ENCODE data around the gene VLDLR. TPM values are rescaled to one million over a fixed set of nuclear protein-coding genes. Genes with fewer than 3 reads are reported as not detected.

The VLDLR gene
- polyA plus RNA-seq, 1 donor (not counting 4 experiments of a cell fraction or from before 2014, with no cell fraction given): 7.0 TPM

GRCh38 chr9:2693056-2693455 is 71.5 kb downstream of the VLDLR start:
- TF ChIP-seq EZH2 (IDR thresholded peaks at IDR 0.05; ENCODE audit: low read length): no peak
- Histone ChIP-seq H3K9me3 (ENCODE audit: control insufficient read depth, low read depth, low read length) (no peaks in the 10 kb centered on the region), H3K4me2 (ENCODE audit: control insufficient read depth, extremely low read depth, insufficient read depth, low read depth, low read length) (no peak overlapping the region), H3K79me2 (ENCODE audit: control insufficient read depth, insufficient read depth, low read length) (no peaks in the 10 kb centered on the region), H3K27ac (ENCODE audit: control insufficient read depth, insufficient read depth, low read length) (no peak overlapping the region), H3K36me3 (ENCODE audit: control insufficient read depth in 2 of 2, extremely low read depth in 1 of 2, insufficient read depth in 2 of 2, low read length in 2 of 2) (no peaks in the 10 kb centered on the region), H3K27me3 (ENCODE audit: control insufficient read depth, extremely low read depth, insufficient read depth, low read length) (no peaks in the 10 kb centered on the region), H2AFZ (ENCODE audit: control insufficient read depth, low read length) (no peak overlapping the region), H4K20me1 (ENCODE audit: control insufficient read depth, extremely low read depth, insufficient read depth, low read length) (no peaks in the 10 kb centered on the region), H3K4me1 (ENCODE audit: control insufficient read depth, extremely low read depth, insufficient read depth, low read length) (no peaks in the 10 kb centered on the region), H3K9me1 (ENCODE audit: control insufficient read depth, extremely low read depth, insufficient read depth, low read length) (no peaks in the 10 kb centered on the region), H3K9ac (ENCODE audit: control insufficient read depth, extremely low read depth, insufficient read depth, low read length) (no peak overlapping the region), H3K4me3 (ENCODE audit: control insufficient read depth in 2 of 3, extremely low read depth in 1 of 3, insufficient read depth in 2 of 3, low read depth in 1 of 3, low read length in 3 of 3) (no peak overlapping the region)
- dilution Hi-C loops (cut with MboI; ENCODE audit: extremely low pct_ligation_motif_present, low sequenced_read_pairs): no loop called here
- FAIRE-seq: no peak
- no peak for DNase-seq (ENCODE audit: low read depth, low spot score)

- no peak overlapping the region for H3K9ac ChIP-seq (ENCODE audit: control insufficient read depth, extremely low read depth, insufficient read depth, low read length)
- H3K9me3 ChIP-seq (ENCODE audit: control insufficient read depth, low read depth, low read length): no peaks in the 10 kb centered on the region
- FAIRE-seq (no peak), DNase-seq (ENCODE audit: low read depth, low spot score) (no peak)
- H3K27ac ChIP-seq (ENCODE audit: control insufficient read depth, insufficient read depth, low read length): no peak overlapping the region
- H2AFZ ChIP-seq (ENCODE audit: control insufficient read depth, low read length): no peak overlapping the region
- no peaks in the 10 kb centered on the region for H3K79me2 ChIP-seq (ENCODE audit: control insufficient read depth, insufficient read depth, low read length)
- H4K20me1 ChIP-seq (ENCODE audit: control insufficient read depth, extremely low read depth, insufficient read depth, low read length): no peaks in the 10 kb centered on the region
- H3K27me3 ChIP-seq (ENCODE audit: control insufficient read depth, extremely low read depth, insufficient read depth, low read length): no peaks in the 10 kb centered on the region
- no peak for TF ChIP-seq CTCF (optimal IDR thresholded peaks at IDR 0.05 in 1 of 3, IDR thresholded peaks at IDR 0.05 in 1 of 3, conservative IDR thresholded peaks at IDR 0.05 in 1 of 3; ENCODE audit: extremely low read depth in 1 of 3, insufficient read depth in 2 of 3, low read length in 3 of 3)
- H3K4me2 ChIP-seq (ENCODE audit: control insufficient read depth, extremely low read depth, insufficient read depth, low read depth, low read length): no peak overlapping the region
- H3K36me3 ChIP-seq (ENCODE audit: control insufficient read depth in 2 of 2, extremely low read depth in 1 of 2, insufficient read depth in 2 of 2, low read length in 2 of 2): no peaks in the 10 kb centered on the region
- dilution Hi-C loops (cut with MboI; ENCODE audit: extremely low pct_ligation_motif_present, low sequenced_read_pairs): no loop called here
- no peak overlapping the region for H3K4me3 ChIP-seq (ENCODE audit: control insufficient read depth in 2 of 3, extremely low read depth in 1 of 3, insufficient read depth in 2 of 3, low read depth in 1 of 3, low read length in 3 of 3)
- no peaks in the 10 kb centered on the region for H3K4me1 ChIP-seq (ENCODE audit: control insufficient read depth, extremely low read depth, insufficient read depth, low read length)
- H3K9me1 ChIP-seq (ENCODE audit: control insufficient read depth, extremely low read depth, insufficient read depth, low read length): no peaks in the 10 kb centered on the region
Observed at GRCh38 chr9:2697492-2697891, 75.9 kb downstream of the VLDLR start.

GRCh38 chr9:2700398-2700797 is 78.8 kb downstream of the VLDLR start:
- dilution Hi-C loops (cut with MboI; ENCODE audit: extremely low pct_ligation_motif_present, low sequenced_read_pairs): no loop called here
- Histone ChIP-seq H3K4me2 (ENCODE audit: control insufficient read depth, extremely low read depth, insufficient read depth, low read depth, low read length) (no peak overlapping the region), H4K20me1 (ENCODE audit: control insufficient read depth, extremely low read depth, insufficient read depth, low read length) (no peaks in the 10 kb centered on the region), H3K79me2 (ENCODE audit: control insufficient read depth, insufficient read depth, low read length) (no peaks in the 10 kb centered on the region), H3K4me1 (ENCODE audit: control insufficient read depth, extremely low read depth, insufficient read depth, low read length) (no peaks in the 10 kb centered on the region), H3K4me3 (ENCODE audit: control insufficient read depth in 2 of 3, extremely low read depth in 1 of 3, insufficient read depth in 2 of 3, low read depth in 1 of 3, low read length in 3 of 3) (no peak overlapping the region), H3K9ac (ENCODE audit: control insufficient read depth, extremely low read depth, insufficient read depth, low read length) (no peak overlapping the region), H2AFZ (ENCODE audit: control insufficient read depth, low read length) (no peak overlapping the region), H3K9me3 (ENCODE audit: control insufficient read depth, low read depth, low read length) (no peaks in the 10 kb centered on the region), H3K36me3 (ENCODE audit: control insufficient read depth in 2 of 2, extremely low read depth in 1 of 2, insufficient read depth in 2 of 2, low read length in 2 of 2) (no peaks in the 10 kb centered on the region), H3K27me3 (ENCODE audit: control insufficient read depth, extremely low read depth, insufficient read depth, low read length) (no peaks in the 10 kb centered on the region), H3K9me1 (ENCODE audit: control insufficient read depth, extremely low read depth, insufficient read depth, low read length) (no peaks in the 10 kb centered on the region), H3K27ac (ENCODE audit: control insufficient read depth, insufficient read depth, low read length) (no peak overlapping the region)
- no peak for DNase-seq (ENCODE audit: low read depth, low spot score)
- no peak for FAIRE-seq
- TF ChIP-seq EZH2 (IDR thresholded peaks at IDR 0.05; ENCODE audit: low read length): no peak
- TF ChIP-seq CTCF (optimal IDR thresholded peaks at IDR 0.05 in 1 of 3, IDR thresholded peaks at IDR 0.05 in 1 of 3, conservative IDR thresholded peaks at IDR 0.05 in 1 of 3; ENCODE audit: extremely low read depth in 1 of 3, insufficient read depth in 2 of 3, low read length in 3 of 3): no peak

All from keratinocyte (primary cell).